ENCODE measurements around the gene RAB34. TPM values are rescaled to one million over a fixed set of nuclear protein-coding genes. Genes with fewer than 3 reads are reported as not detected.

The RAB34 gene, protein sequence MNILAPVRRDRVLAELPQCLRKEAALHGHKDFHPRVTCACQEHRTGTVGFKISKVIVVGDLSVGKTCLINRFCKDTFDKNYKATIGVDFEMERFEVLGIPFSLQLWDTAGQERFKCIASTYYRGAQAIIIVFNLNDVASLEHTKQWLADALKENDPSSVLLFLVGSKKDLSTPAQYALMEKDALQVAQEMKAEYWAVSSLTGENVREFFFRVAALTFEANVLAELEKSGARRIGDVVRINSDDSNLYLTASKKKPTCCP
- 10 to 100 TPM in 11 of 12 donors, not detected in 1; 49.7 to 98.2 (median 66.4) TPM for polyA plus RNA-seq (ENCODE audit: insufficient read length in 12 of 12)
- long read RNA-seq, donor 1, transcript RAB34-204 (10 exons, 1,766 nt) = major isoform, 7 of 32 reads
- long read RNA-seq, donor 1, partial matches to known transcripts = 15 of 32 reads
- long read RNA-seq, donor 1, other reads (novel, unspliced or antisense) = 0 of 32 reads
- long read RNA-seq, donor 2, transcript RAB34-204 (10 exons, 1,766 nt) = major isoform, 11 of 27 reads
- long read RNA-seq, donor 2, partial matches to known transcripts = 11 of 27 reads
- long read RNA-seq, donor 2, other reads (novel, unspliced or antisense) = 0 of 27 reads
- long read RNA-seq, donor 3, partial matches to known transcripts = 7 of 15 reads
- long read RNA-seq, donor 3, other reads (novel, unspliced or antisense) = 0 of 15 reads
- long read RNA-seq, donor 4, partial matches to known transcripts = 682 of 2,060 reads
- long read RNA-seq, donor 4, other reads (novel, unspliced or antisense) = 1,376 of 2,060 reads
- long read RNA-seq, donor 5, transcript RAB34-201 (11 exons, 1,592 nt) = minor isoform, 6 of 65 reads
- long read RNA-seq, donor 5, transcript RAB34-204 (10 exons, 1,766 nt) = major isoform, 10 of 65 reads
- long read RNA-seq, donor 5, partial matches to known transcripts = 43 of 65 reads
- long read RNA-seq, donor 5, other reads (novel, unspliced or antisense) = 0 of 65 reads
- long read RNA-seq, donor 6, transcript RAB34-204 (10 exons, 1,766 nt) = major isoform, 9 of 31 reads
- long read RNA-seq, donor 6, partial matches to known transcripts = 19 of 31 reads
- long read RNA-seq, donor 6, other reads (novel, unspliced or antisense) = 0 of 31 reads
- long read RNA-seq, donor 7, transcript RAB34-204 (10 exons, 1,766 nt) = major isoform, 6 of 20 reads
- long read RNA-seq, donor 7, transcript RAB34-203 (10 exons, 1,597 nt) = minor isoform, 5 of 20 reads
- long read RNA-seq, donor 7, partial matches to known transcripts = 6 of 20 reads
- long read RNA-seq, donor 7, other reads (novel, unspliced or antisense) = 0 of 20 reads
- long read RNA-seq, donor 8, transcript RAB34-203 (10 exons, 1,597 nt) = major isoform, 6 of 54 reads
- long read RNA-seq, donor 8, transcript RAB34-204 (10 exons, 1,766 nt) = minor isoform, 5 of 54 reads
- long read RNA-seq, donor 8, partial matches to known transcripts = 36 of 54 reads
- long read RNA-seq, donor 8, other reads (novel, unspliced or antisense) = 0 of 54 reads
- long read RNA-seq, donor 9, transcript RAB34-204 (10 exons, 1,766 nt) = major isoform, 5 of 45 reads
- long read RNA-seq, donor 9, partial matches to known transcripts = 32 of 45 reads
- long read RNA-seq, donor 9, other reads (novel, unspliced or antisense) = 0 of 45 reads
- long read RNA-seq, donor 10, transcript RAB34-203 (10 exons, 1,597 nt) = minor isoform, 6 of 37 reads
- long read RNA-seq, donor 10, transcript RAB34-204 (10 exons, 1,766 nt) = major isoform, 7 of 37 reads
- long read RNA-seq, donor 10, partial matches to known transcripts = 17 of 37 reads
- long read RNA-seq, donor 10, other reads (novel, unspliced or antisense) = 0 of 37 reads
- long read RNA-seq, donor 11, transcript RAB34-204 (10 exons, 1,766 nt) = major isoform, 9 of 40 reads
- long read RNA-seq, donor 11, partial matches to known transcripts = 24 of 40 reads
- long read RNA-seq, donor 11, other reads (novel, unspliced or antisense) = 0 of 40 reads

DNA sequence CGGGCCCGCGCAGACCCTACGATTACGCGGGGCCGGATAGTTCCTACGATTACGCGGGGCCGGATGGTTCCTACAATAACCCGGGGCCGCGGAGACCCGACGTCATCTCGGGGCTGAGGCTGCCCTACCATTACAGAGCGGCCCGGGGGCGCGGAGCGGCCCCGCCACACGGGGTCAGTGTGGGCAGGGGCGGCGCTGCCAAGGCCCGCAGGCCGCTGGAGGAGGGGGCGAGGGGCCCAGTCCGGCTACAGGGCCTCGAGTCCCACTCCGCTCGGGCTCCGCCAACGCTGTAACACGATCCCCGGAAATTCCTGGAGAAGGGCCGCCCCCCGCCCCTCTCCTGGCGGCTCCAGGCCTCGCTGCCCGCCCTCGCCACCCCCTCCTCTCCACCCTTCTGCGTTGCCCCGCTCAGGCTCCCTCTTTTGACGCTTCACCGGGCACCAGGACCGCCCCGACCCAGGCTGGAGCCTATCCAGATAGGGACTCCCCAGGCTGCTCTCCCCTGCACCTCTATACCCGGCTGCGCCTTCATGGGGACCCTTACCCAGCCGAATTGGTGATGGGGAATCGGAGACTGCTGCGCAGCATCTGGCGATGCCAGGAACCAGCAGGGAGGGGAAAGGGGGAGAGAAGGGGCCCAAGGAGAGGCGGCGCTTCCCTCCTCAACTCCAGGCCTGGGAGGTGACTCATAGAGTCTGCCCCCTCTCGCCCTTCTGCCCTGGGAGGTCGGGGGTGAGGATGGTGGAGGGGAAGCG is at the start of gene RAB34:
TSS of gene RAB34 (minus strand) at position 291 of the 755 bp plus-strand sequence. CDS start 602 bp downstream, outside the sequence.
- peak; percentile 87 for DNase-seq

DNA sequence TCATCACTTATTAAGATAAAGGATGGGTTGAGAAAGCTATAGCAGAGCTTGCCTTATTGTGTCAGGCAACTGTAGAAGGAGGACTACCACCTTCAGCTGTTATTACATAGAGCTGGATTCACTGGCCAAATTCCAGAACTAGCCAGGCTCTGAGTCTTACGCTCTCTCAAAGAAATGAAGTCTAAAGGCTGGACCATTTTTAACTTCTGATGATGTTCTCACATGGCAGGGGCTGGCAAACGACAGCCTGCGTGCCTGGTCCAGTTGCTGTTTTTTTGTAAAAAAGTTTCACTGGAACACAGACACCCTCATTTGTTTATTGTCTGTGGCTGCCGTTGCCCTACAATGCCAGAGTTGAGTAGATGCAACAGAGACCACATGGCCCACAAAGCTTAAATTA is 47.4 kb upstream of the RAB34 start:
- no peak for DNase-seq

DNA sequence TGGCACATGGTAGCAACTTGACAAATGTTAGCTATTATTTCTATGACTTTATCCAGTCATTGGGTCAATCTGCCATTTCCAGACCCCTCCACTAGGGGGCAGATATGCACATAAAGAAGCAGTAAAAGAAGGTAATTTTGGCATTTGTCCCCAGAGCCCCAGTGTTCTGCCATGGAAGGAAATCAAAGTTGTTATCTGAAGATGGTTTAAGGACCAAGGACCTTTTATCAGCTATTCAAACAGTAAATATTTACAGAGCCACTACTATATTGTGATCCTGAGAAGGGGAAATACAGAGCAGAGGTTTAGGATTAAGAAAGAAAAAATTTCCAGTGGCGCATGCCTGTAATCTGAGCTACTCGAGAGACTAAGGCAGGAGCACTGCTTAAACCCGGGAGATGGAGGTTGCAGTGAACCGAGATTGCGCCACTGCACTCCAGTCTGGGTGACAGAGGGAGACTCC is 46.2 kb upstream of the RAB34 start:
- peak; percentile 71 for DNase-seq

DNA sequence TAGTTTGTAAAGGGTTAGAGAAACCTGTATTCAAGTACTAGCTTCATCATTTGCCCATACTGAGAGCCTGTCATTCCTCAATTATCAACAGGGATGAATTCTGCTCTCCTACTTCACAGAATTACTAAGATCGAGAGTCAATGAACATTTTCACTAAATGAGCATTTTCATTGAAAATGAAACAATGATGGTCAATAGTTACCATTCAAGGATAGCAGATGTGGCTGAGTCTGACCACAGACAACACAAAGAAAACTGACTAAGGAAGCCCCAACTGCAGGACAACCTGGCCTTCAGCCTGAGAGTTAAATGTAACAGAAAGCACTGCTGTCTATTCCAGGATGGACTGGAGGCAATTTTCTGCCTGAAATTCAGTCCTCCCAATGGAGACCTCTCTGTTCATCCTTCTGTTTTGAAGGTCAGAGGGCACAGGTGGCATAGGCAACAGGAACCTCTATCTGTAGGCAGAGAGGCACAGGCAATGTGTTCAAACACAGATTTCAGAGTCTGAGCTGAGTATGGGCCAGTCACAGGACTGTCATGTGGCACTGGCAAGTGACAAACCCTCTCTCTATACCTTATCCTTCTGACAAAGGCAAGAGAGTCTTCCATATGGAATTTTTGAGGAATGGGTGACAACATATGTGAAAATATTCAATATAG is 45.6 kb upstream of the RAB34 start:
- DNase-seq = no peak

DNA sequence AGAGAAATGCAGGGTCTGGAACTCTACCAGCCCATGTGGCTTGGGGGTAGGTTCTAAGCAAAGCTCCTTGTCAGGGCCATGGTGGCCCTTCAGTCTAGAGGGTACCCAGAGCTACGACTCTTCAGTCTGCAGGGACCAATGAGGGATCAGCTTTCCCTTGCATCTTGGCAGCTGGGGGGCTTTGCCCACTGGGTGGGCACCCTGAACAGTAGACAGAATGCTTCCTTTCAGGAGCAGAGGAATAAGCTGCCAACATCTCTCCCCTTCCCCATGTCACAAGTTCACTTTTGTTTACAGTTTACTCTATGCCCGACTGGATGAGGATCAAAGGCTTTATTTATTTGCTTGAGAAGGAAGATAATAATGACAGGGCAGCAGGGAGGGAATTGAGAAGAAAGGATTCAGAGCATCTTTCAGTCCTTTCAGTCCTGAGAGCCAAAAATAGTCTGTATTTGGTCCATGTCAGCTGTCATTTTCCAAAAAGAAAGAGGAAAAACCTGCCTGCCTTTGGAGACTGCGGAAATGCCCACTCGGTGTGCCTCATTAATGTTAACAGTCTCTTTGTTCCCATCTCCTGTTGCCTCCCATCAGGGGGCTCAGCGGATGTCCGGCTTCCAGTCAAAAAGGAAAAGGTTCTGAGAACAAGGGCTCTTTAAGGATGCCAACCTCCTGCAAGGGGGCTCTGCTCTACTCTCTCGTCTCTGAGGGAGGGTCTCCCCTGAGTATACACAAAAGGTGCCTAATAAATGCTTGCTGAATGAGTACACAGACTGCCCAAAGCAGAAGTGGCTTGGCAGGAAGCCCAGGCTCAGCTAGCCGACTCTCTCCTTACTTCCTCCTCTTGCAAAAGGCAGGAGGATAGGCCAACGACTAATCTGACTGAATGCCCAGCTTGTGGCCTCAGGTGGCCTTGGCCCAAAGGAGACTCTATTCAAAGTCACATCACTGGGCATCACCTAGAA is 43.2 kb upstream of the RAB34 start:
- no peak for DNase-seq

DNA sequence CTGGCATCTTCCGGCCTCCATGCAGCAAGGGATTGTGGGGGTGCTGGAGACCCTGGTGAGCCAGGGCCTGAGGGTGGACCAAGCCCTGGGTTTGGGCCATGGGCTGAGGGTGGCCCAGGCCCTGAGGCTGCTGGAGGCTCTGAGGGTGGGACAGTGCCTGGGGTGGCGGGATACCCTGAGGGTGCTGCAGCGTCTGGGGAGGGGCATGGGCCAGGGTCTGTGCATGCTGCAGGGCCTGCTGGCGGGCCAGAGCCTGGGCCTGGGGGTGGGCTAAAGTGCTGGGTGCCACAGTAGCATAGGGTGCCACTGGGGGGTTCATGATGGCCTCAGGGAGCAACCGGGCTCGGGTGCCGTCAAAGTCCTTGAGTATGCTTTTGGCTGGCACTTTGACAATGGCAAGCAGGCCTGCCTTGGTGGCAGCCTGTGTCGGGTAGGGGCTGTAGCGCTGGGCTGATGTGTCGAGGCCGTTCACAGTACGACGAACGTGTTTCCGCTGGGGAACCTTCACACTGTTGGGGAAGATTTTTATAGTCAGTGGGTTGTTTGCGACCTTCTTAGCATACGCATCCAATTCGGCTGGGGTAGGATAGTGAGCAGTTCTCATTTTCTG is 41.7 kb upstream of the RAB34 start:
- DNase-seq = no peak

DNA sequence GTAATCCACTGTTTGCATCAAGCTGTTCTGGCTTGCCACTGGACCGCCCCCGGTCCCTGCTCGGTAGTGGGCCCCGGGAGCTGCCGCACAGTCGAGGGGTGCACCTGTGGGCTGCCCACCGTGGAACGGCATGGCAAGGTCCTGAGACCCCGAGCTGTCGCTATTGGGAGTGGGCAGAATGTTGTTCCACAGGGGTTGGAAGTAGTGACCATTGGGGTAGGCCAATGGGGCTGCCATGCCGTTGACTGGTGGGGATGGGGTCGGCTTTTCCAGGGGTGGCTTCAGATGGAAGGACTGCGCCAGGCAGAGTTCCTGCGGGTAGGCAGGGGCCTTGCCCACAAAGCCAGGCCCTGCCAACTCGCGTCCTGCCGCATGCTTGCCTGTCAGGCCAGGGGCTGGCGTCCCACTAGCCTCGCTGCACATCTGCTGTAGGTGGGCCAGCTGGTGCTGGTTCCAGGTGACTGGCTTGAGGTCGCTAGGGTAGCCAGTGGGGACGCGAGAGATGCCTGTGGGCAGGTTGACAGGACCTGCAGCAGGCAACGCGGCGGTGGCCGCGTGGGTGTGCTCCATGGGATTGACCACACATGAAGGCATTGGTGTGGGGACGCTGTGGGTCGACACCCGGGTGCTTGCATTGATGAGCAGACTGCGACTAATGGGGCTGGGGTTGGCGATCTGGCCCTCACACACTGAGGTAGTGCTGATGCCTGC is 40.9 kb upstream of the RAB34 start:
- DNase-seq = no peak

DNA sequence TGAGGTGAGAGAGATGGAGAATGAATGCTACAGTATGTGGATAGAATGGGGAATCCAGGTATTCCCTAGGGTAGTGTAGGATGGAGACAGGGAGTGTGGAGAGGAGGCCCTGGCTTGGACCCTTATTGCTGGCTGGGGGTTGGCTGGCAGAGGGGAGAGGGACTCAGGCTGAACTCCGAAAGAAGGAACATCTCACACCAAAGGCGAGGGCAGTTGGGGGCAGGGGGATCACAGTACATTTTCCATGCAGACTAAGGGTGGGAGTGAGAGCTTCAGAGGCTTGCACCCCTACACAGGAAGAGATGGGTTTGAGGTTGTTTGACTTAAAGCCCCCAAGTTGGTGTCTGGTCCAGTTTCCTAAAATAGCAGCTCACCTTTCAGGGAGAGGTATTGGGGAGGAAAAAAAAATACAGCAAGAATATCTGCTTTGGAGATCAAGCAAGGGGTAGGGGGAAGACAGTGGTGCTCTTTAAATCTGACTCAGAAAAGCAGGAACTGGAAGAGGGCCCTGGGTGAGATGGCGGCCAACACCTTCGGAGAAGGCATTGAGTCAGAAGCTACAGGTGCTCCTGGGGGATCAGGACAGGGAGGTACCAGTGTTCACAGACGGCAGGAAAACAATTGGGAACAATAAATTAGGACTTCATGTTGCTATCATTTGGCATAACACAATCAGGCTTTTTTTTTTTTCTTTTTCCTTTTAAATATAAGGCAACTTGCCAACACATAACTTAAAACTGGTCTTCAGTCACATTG is 38.6 kb upstream of the RAB34 start:
- no peak for DNase-seq

DNA sequence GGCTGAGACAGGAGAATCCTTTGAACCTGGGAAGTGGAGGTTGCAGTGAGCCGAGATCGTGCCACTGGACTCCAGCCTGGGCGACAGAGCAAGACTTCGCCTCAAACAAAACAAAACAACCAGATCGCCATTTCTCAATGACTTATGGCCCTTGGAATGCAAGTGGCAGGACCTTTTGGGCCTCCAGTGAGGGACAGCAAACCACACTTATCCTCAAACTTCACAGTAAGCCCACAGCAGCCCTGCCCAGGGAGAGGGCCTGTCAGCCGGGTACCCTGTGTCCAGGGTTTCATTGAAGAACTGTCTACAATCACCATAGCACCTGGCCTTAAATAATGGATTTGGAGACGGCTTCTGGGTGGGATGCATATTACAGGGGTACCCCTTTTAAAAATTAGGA is 37.8 kb upstream of the RAB34 start:
- no peak for DNase-seq

DNA sequence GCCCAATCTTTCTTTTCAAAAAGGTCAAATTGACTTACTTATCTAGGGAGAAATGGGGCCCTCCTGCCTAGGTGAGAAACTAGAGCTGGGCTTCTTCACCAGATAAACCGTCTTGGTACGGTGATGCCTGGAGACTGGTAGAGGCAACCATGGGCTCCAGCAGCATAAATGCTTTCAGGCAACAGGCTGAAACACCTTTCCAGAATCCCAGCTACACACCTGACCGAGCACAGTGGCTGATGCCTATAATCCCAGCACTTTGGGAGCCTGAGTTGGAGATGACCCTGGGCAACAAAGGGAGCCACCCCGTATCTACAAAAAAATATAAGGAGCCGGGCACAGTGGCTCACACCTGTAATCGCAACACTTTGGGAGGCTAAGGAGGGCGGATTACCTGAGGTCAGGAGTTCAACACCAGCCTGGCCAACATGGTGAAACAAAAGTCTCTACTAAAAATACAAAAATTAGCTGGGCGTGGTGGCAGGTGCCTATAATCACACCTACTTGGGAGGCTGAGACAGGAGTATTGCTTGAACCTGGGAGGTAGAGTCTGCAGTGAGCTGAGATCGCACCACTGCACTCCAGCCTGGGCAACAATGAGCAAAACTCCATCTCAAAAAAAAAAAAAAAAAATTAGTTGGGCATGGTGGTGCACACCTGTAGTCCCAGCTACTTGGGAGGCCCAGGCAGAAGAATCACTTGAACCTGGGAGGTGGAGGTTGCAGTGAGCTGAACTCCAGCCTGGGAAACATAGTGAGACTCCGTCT is 34.1 kb upstream of the RAB34 start:
- no peak for DNase-seq

DNA sequence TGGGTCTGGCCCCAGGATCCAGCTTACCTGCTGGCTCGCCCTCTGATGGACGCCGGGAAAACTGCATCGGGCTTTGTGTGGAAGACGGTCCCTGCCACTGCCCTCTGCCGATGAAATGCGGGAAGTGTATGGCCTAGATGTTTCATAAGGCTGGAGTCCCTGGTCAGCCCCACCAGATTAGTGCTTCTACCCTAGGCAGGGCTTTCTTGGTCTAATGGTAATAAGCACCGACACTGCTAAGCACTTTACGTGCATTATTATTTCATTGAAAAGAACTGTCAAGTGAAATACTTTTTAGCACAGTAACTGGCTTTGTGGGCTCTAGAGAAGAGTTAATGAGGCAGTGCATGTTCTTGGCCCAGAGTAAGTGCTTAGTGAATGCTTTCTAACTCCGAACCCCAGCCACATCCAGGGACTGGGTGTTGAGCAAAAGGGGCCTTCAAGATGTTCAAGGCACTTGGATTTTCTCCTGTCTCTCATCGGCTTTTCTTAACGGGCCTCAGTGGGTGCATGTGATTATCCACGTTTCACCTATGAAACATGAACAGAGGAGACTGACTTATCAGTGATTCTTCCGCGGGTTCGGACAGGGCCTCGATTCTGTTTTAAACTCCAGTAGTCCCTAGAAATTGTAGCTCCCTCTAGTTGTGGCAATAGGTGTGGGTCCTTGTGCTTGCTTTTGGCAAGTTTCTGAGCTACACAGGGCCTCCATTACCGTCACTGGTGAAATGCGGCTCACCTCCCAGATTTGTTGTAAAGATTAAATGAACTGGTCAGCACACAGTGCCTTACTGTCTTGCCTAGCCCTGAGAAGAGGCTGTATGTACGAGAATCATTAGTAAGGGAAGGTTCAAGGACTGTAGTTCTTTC is 32.7 kb upstream of the RAB34 start:
- DNase-seq = peak; percentile 90

DNA sequence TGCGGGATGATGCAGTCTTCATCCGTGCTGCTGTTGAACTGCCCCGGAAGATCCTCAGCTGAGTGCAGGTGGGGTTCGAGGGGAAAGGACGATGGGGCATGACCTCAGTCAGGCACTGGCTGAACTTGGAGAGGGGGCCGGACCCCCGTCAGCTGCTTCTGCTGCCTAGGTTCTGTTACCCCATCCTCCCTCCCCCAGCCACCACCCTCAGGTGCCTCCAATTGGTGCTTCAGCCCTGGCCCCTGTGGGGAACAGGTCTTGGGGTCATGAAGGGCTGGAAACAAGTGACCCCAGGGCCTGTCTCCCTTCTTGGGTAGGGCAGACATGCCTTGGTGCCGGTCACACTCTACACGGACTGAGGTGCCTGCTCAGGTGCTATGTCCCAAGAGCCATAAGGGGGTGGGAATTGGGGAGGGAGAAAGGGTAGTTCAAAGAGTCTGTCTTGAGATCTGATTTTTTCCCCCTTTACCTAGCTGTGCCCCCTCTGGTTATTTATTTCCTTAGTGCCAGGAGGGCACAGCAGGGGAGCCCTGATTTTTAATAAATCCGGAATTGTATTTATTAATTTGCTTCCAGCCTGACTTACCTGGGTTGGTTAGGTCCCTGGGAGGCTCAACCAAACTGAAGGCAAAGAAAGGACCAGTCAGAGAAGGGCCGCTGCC is 32.0 kb upstream of the RAB34 start:
- no peak for DNase-seq

DNA sequence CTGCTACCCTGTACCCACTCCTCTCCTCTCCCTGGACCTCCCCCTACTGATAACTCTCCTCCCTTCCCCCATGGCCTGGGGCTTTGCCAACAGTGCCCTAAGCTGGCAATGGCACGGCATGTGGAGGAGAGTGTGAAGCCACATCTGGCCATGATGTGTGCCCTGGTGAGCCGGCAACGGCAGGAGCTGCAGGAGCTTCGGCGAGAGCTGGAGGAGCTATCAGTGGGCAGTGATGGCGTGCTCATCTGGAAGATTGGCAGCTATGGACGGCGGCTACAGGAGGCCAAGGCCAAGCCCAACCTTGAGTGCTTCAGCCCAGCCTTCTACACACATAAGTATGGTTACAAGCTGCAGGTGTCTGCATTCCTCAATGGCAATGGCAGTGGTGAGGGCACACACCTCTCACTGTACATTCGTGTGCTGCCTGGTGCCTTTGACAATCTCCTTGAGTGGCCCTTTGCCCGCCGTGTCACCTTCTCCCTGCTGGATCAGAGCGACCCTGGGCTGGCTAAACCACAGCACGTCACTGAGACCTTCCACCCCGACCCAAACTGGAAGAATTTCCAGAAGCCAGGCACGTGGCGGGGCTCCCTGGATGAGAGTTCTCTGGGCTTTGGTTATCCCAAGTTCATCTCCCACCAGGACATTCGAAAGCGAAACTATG is 31.3 kb upstream of the RAB34 start:
- DNase-seq = no peak
